NCI-H187 (cell line): ENCODE data around the gene MVB12B.

Source experiments
- DNase-seq, 2 experiments: peaks; one replicate each; lab custom pipeline; 2025; lab: John Stamatoyannopoulos, UW

The MVB12B gene

DNA sequence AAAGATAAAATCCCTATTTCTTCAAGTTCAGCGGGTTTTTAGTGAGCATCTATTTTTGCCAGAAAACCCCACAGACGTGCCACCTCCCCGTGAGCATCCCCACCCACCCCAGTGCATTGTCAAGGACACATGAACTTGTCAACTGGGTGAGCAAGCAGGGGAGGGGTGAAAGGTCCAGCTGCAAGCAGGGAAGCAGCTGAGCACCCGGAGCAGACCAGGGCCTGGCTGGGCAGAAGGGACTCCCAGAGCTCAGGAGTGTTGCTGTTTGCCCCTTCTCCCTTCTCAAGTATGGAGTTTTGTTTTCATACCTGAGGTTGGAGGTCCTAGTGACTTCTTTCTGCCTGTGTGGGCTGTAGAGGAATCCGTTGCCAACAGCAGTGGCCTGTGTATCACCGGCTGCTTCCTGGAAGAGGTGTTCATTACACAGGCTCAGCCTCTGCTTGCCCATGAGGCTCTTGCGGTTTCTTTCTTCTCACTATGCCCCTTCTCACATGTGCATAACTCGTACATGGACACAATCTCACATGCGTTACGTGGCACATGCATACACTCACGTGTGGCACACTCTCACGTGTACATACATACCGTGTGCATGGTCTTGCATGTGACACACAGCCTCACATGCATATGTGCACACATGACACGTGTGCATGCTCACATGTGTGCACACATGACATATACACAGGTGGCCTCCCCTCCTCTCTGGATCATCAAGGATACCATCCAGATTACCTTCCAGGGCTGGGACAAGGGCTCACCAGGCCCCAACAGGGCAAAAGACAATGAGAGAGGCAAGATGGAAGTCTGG lies 126.7 kb downstream of the MVB12B start:
- DNase-seq, result no peak

DNA sequence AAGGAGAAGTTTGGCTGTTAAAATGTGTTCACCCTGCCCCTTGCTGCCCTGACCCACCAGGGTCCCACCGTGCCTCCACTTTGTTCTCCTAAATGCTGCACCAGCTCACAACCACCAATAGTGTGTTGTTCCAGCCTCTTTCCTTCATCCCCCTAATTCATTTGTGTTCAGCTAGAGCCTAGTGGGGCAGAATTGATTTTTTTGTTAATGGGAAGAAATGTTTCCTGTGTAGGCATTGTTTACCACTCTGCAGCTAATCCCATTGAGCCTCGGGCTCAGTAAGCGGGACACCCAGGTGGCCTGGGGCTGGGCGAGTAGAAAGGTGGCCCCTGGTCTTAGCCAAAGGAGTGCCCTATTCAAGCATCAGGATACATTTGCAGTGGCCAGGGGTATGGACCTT lies 127.6 kb downstream of the MVB12B start:
- no peak for DNase-seq

DNA sequence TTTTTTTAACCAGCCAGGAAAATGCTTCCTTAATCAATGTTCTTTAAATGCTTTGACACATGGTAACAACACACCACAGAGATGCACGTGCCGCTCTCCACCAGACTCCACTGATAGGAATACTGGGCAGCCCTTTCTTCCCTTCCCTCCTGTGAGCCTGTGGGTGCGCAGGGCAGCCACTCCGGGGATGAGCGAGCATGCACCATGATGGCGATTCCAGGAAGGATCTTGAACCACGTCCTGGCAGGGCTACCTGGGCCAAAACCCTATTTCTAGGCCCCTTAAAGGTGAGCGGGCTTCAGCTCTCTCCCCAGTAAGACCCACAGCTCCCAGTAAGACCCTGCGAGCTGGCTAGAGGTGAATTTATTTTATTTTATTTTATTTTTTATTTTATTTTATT lies 128.2 kb downstream of the MVB12B start:
- no peak for DNase-seq

DNA sequence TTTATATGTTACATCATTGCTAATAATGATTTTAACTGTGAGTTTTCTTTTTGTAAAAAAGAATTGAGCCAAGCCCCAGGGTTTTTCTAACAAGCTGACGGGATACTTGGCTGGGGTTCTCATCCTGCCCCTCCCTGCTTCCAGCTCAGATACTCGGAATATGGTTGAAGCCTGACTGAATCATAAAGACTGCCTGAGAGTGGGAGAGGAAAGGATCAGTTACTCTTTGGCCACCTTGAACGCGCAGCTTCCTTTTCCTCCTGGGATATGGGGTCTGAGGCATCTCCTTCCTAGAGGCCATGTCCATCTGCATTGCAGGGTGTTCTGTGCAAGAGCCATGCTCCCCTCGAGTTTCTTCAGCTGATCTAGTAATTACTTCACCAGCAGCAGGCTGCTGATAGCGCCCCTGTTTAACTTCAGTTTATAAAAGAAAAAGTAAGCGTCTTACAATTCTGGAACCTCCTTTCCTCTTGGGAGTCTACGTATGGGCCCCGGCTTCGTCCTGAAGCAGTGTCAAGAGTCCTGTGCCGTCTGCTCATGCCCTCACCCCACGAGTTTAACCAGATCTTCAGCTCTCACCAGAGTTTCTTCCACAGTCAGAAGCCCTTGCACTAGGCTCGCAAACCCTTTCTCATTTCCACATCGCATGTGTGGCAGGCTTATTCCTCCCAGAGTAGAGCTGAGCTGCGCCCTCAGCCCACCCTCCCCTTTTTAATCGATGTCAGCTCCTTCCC lies 130.0 kb downstream of the MVB12B start:
- no peak for DNase-seq

DNA sequence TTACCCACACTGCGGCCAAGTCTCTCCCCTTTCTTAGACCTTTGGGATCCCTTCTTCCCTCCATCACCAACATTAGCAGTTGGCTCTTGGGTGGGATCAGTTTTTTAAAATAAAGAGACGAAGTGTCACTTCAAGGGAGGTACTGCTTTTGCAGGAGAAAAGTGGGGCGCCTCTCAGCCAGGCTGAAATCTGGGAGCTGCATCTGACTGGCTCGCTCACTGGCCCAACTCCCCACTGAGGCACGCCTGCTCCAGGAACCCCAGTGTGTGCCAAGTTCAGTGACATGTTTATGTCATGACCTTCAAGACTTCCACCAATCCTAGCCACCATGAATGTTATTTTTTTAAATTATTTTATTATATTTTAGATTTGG lies 130.5 kb downstream of the MVB12B start:
- no peak for DNase-seq

DNA sequence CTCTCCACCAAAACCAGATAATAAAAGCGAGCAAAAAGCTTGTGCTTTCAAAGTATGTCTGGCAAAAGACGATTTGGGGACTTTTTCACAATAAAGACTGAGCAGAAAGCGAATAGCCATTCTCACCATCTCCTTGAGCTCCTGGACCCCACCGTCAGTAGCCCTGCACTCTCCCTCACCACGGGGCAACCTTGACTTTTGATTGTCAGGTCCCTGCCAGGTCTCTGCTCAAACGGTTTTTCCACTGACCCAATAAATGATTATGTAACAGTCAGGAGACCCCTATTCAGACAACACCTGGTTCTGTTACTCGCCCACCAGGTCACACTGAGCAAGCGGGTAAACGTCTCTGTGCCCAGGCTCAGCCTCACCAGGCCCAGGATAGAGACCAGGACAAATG lies 131.3 kb downstream of the MVB12B start:
- no peak for DNase-seq

DNA sequence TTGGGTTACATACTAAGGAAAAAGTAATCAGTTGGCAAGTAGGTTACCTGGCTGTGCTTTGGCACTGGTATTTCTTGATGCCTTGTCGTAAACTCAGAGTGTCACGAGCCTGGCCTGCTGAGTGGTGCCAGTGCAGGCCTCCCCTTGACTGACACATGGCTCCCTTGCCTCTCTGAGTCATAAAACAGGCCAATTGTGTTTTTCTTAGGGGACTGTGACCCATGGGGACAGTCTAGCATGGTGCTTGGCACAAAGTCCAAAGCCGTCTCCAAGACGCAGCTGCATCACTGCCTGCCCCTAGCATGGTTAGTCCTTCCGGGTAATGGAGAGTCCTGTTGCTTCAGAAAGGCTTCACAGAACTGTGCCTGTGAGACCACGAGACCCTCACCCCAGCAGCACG lies 132.5 kb downstream of the MVB12B start:
- no peak for DNase-seq

DNA sequence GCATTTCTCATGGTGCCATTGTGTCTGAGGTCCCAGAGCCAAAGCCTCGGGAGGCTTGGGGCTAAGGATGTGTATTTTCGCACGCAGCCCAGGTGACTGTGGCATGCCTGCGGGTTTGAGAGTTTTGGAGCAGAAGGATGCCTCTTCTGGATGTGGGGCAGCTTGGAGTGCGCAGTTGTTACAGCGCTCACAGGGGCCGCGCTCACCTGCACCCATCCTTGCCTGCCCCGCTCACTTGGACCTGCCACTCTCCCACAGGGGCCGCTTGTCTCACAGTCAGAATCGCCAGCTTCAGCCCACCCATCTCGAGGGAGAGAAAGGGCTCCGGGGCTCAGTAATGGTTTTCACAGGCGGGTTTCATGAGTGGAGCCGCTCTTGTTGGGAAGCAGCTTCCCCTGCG lies 132.9 kb downstream of the MVB12B start:
- no peak for DNase-seq

DNA sequence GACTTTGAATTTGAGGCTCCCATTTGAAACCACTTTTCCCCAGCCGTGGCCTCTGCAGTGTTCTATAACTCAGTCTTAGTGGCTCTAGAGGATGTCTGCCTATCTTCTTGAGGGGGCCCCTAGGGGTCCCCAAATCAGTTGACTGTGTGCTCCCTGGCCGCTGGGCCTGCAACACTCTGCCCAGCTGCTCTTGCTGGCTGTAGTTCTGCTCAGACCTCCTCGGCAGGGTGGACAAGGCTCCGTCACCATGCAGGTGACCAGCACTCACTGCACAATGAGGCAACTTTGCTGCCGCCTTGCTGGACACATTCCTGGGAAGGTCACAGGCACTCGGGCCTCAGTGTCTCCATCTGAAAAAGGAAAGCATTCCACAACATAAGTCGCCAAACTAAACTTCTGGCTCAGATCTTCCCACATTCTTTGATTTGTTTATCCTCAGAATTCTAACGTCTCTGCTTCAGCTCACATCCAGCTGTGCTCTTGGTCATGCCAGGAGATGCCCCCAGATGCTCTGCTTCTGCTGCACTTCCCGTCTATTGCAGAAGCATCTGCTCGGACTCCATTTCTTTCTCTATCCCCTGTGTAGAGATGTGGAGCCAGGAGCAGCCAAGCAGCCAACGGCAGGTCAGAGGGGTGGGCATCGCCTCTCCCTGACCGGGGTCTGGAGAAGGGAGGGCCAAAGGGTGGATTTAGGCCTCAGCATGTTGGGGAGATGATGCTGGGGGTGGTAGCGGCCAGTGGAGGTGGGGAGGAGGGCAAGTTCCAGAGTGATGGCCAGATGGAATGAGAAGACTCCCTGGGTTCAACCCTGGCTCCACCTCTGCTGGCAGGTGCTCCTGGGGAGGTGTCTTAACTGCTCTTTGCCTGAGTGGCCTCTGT lies 133.6 kb downstream of the MVB12B start:
- no peak for DNase-seq

DNA sequence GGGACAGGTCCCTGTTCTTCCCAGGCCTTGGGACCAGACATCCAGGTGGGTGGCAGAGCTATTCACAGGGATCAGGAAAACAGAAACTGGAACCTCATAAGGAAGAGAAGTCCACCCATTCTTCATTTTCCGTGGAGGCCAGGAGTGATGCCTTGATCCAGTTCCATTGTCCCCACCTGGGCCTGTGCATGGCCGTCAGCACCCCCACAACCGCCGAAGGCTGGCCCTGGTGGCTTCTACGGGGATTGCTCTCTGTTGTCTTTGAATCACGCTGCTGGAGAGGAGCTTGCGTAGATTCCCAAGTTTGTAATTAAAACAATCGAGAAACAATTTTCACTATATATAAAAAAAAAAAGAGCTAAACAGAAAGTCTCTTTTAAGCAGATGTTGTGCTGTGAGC lies 134.4 kb downstream of the MVB12B start:
- DNase-seq, result no peak

DNA sequence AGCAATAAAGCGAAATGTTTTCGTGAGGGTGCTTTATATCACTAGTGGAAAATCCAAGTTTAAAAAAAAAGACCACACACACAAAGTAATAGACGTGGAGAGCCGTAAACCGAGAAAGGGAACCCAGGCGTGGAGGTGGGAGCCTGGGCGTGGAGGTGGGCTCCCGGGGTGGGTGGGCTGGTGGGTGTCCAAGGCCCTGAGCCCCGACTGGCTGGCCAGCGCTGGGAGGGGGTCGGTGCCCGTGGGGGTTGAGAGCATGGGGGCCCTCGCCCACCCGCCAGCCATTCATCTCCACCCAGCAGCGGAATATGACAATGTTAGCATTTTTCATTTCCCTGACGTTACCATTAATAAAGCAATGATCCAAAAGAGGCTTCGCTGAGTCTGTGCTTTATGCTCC lies 135.0 kb downstream of the MVB12B start:
- DNase-seq, result no peak

DNA sequence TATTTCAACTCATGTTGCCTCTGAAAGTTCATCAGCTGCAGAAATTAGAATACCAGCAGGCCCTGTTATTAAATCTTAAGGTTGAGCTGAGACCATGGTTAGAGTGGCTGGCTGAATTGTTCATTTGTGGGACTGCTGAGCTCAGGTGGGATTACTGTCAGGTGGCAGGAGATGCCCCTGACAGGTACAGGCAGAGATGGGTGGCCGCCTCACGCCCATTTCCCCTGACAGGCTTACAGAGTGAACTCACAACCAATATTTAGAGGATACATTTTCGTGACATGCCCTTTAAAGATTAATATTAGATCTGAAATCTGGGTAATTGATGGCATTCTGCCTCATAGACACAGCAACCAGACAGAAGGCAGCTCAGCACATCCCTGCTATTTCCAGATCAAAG lies 136.0 kb downstream of the MVB12B start:
- DNase-seq, result no peak

DNA sequence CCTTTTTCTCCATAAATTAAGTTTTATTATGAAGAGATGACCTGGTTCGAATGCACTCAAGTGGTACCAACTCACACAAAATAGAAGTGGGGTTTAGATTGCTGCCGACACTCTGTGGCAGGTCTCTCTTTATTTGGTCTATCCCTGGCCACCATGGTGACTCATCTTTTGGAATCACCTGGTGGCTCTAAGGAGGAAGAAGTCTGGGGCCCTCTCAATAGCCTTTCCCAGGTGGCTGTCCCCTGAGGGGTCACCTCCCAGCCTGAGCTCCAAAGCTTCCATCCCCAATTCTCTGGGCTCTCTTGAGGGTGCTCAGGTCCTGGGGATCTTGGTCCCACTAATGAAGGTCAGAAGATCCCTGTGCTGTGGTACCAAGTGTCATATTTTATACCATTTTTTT lies 136.8 kb downstream of the MVB12B start:
- DNase-seq, result no peak

DNA sequence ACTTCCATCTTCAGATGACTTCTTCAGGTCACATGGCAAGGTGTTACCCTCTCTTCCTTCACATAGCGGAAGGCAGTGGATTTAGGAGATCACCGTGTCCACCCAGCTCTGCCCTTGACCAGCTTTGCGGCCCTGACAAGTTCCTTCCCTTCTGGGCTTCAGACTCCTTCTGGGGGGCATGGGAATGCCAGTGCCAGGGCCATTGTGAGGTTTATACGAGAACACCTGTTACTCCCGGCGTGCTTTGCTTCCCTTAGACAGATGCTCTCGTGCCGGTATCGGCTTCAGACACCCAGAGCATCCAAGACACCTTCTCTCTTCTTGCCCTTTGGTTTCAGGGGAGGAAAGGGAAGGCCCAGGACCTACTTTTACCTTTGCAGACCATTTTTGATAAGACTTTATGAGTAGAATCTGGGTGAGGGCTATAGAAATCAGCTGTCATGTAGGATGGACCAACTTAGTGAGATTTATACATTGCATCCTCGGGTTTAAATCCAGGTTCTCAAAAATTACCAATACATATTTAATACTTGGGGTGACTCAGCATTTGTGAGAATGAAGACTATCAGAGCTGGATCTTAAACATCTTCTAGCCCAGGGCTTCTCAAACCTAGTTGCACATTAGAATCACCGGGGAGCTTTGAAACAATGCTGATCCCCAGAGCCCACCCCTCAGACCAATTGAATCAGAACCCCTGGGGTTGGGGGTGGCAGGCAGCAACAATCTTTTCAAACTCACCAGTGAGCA lies 138.2 kb downstream of the MVB12B start:
- no peak for DNase-seq

DNA sequence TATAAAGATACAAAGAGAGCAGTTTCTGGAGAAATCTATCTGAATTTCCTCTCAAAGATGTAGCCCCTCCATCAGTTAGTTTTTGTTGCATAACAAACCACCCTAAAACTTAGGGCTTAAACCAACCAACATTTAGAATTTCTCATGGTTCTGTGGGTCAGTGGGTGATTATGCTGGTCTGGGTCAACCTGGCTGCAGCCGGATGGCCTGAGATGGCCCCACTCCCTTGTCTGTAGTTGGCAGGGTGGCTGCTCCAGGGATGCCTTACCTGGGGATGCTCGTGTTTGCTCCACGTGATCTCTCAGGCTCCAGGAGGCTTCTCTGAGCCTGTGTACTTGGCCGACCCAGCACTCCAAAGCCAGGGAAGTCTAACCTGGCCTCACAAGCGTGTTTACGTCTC lies 139.3 kb downstream of the MVB12B start:
- no peak for DNase-seq

DNA sequence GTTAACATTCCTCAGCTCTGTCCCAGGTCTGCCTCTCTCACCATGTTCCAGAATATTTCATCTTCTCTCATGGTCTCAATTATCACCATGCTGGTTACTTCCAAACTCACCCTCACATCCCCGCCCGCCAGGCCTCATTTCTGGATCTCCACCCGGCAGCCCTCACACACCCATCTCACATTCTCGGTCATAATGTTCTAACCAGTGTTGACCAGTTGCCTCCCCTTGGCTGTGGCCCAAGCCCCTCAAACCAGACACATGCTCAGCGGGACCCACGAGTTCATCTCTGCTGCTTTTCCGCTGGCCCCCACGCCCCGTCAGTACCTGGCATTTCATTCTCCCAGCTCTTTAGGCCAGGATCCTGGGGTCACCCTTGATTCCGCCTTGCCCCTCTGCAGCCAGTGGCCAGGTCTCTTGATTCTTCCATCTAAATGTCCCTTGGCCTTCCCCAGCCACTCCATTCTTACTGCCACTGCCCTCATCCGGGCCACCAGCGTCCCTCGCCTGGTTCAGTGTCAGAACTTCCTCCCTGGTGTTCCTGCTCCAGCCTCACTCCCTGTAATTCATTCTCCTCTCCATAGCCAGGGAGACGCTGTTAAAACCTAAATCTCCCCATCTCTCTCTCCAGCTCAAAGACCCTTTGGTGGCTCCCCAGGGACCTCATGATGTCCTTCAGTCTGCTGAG lies 141.7 kb downstream of the MVB12B start:
- no peak for DNase-seq

DNA sequence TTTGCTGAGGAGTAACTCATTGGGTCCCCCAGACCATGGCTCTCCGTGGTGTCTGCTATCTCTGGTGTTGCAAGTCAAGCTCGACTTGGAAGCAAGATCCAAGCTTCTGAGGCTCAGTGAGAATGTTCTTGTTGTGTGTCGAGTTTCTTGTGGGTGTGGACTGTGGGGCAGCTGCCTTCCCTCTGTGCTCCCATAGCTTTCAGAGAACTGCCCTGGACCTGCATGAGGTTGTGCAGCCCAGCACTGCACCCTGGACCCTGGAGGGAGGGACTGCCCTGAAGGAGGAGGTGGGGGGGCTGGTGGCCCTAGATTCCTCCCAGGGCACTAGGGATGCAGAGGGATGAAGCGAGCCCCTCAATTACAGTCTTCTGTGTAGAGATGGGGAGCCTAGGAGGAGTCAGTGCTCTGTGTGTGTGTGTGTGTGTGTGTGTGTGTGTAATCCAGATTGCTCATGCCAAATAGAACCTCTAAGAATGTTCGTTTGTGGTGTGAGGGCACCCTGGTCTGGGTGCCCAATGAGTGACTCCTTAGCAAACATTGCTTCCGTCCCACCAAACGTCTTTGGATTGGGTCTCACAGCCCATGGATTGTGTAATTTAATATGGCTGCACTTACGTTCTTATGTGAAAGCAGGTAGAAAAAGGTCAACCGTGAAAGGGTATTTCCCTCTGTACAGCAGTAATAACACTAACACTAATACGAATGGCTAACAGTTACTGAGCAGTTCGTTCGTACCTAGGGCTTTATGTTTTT lies 143.8 kb downstream of the MVB12B start:
- DNase-seq, result no peak

DNA sequence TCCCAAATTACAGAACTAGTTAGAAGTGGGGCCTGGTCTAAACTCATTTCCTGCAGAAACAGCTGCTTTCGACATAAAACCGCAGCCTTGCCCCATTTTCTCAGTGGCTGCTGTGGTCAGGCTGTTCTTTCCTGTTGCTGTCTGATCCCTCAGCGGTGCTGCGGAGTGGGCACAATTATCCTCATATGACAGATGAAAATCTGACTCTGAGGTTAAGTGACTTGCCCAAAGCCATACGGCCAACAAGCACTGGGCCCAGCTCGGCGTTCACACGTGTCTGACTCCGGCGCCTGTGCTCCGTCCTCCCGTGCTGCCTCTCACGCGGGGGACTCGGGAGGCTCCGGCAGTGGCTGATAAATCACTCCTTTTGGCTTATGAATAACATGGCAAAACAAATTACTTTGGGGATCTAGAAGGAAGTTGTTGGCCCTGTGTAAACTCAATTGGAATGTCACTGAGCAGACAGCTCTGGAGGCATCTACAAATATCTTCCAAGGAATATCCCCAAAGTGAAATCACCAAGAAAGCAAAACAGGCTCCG lies 144.5 kb downstream of the MVB12B start:
- DNase-seq, result no peak

DNA sequence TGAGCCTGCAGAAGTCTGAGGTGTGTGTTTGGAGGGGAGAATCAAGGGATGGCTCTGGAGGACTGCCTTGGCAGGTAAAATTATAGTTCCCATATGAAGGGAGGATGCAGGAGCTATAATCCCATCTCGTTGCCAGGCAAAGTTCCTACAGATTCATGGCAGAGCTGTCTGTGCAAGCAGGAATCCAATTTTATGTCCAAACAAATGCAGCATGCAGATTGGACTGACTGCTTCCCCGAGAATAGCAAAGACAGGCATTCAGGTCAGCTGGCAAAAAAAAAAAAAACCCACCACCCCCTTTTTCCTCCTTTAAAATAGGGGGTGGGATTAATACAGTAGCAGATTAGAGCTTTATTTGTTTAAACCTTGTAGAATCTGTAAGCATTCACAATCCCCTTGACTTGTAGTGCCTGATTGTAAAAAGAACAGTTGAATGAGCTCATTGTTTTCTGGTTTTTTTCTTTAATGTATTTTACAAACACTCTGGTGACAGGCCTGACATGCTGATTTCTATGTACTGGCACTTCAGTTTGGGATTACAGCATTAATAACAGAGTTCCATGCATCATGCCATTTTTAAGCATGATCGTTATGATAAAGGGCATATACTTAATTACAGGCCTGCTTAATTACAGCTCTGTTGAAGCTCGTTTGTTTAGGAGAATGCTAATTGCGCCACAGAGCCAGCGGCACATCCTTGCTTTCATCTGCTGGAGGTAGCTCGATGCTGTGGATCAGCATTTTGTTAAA lies 145.7 kb downstream of the MVB12B start:
- DNase-seq, result no peak

DNA sequence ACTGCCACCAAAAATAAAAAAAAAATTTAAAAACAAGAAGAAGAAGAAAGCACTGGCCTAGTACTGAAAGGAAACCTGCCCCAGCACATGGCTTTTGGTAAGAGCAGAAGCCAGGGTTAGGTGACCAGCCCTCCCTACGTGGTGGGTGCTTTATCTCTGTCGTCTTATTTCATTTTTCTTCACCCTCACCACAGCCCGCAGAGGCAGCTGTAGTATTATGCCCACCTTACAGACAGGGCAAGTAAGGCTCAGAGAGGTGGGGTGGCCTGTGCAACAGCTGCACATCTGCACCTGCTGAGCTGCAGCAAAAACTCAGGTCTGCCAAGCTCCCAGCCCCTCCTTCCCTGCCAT lies 146.3 kb downstream of the MVB12B start:
- DNase-seq, result no peak
